ENCODE results near the gene HDGF.

HDGF gene

GRCh38 chr1:156746728-156747631 is 4.5 kb downstream of the HDGF start:
- peak; percentile 79 for DNase-seq (ENCODE audit: low read depth)

GRCh38 chr1:156746406-156746727 is 5.1 kb downstream of the HDGF start:
- no peak for DNase-seq (ENCODE audit: low read depth)

GRCh38 chr1:156745881-156746280 is 5.6 kb downstream of the HDGF start:
- no peak for DNase-seq (ENCODE audit: low read depth)

- DNase-seq (ENCODE audit: low read depth) = no peak
Observed at GRCh38 chr1:156744786-156745419, 6.6 kb downstream of the HDGF start.

GRCh38 chr1:156744344-156744743 is 7.1 kb downstream of the HDGF start:
- no peak for DNase-seq (ENCODE audit: low read depth)

GRCh38 chr1:156743367-156744302 is 7.8 kb downstream of the HDGF start:
- no peak for DNase-seq (ENCODE audit: low read depth)

- DNase-seq (ENCODE audit: low read depth) = no peak
Observed at GRCh38 chr1:156742801-156743200, 8.7 kb downstream of the HDGF start.

- DNase-seq (ENCODE audit: low read depth) = no peak
Observed at GRCh38 chr1:156742017-156742416, 9.5 kb downstream of the HDGF start.

- DNase-seq (ENCODE audit: low read depth) = no peak
Observed at GRCh38 chr1:156741481-156741983, 9.9 kb downstream of the HDGF start.

- DNase-seq (ENCODE audit: low read depth) = peak; percentile 98
Observed at GRCh38 chr1:156740741-156741480, 10.6 kb downstream of the HDGF start, which contains the start of gene MRPL24. Gene MRPL24, minus strand, starts transcription at chr1:156741088. Its CDS starts 2,384 bp downstream, at chr1:156738704.

- DNase-seq (ENCODE audit: low read depth) = no peak
Observed at GRCh38 chr1:156740237-156740740, 11.2 kb downstream of the HDGF start.

GRCh38 chr1:156738916-156739315 is 12.6 kb downstream of the HDGF start:
- DNase-seq (ENCODE audit: low read depth) = no peak

GRCh38 chr1:156738407-156738806 is 13.1 kb downstream of the HDGF start:
- DNase-seq (ENCODE audit: low read depth) = no peak

- DNase-seq (ENCODE audit: low read depth) = no peak
Observed at GRCh38 chr1:156733989-156734584, 17.4 kb downstream of the HDGF start.

GRCh38 chr1:156728599-156729462 is 22.6 kb downstream of the HDGF start, which contains the start of gene ISG20L2:
Gene ISG20L2, minus strand, starts transcription at chr1:156728766. Its CDS starts 1,114 bp downstream, at chr1:156727652.
- DNase-seq (ENCODE audit: low read depth) = peak; percentile 86

- DNase-seq (ENCODE audit: low read depth) = no peak
Observed at GRCh38 chr1:156727926-156728598, 23.4 kb downstream of the HDGF start, which contains the start of gene METTL25B. Gene METTL25B, plus strand, starts transcription at chr1:156728469. Its CDS starts 636 bp downstream, at chr1:156729105.

GRCh38 chr1:156727492-156727891 is 24.0 kb downstream of the HDGF start:
- DNase-seq (ENCODE audit: low read depth) = no peak

GRCh38 chr1:156726549-156727226 is 24.8 kb downstream of the HDGF start:
- no peak for DNase-seq (ENCODE audit: low read depth)

Measured in HS-27A (cell line).